Right lobe of liver (tissue), 6 donors: Measurements from ENCODE around the gene ZNF892. TPM values are rescaled to one million over a fixed set of nuclear protein-coding genes. Genes with fewer than 3 reads are reported as not detected.

Experiments used
- ATAC-seq, 4 donors: fragments of 200-7000 bp; cut with Tn5 transposase; one replicate each; pipeline ENCODE4 v1.9.1; 2020; ENCODE audit warnings: mild to moderate bottlenecking in 4 of 4, moderate library complexity in 4 of 4
- DNase-seq, 3 donors: peaks; one replicate each; pipeline ENCODE4 v3.0.0-alpha.2; 2020
- H3K27ac ChIP-seq, 3 donors: fragments of 200-600 bp; one replicate each; pipeline ENCODE4 v1.8.0; 2022
- H3K27me3 ChIP-seq, 2 donors: fragments of 200-600 bp; one replicate each; pipeline ENCODE4 v1.8.0; 2022
- H3K36me3 ChIP-seq, 4 donors: fragments of 200-600 bp; sonication (generic) in 1 of 4; one replicate each; pipeline versions ENCODE4 v1.5.1 to v1.8.0; 2017 to 2022; ENCODE audit warnings: control low read depth in 1 of 4
- H3K4me1 ChIP-seq, 4 donors: fragments of 200-600 bp; sonication (generic) in 1 of 4; one replicate each; pipeline versions ENCODE4 v1.5.1 to v1.8.0; 2017 to 2022; ENCODE audit warnings: control low read depth in 1 of 4
- H3K4me3 ChIP-seq, 3 donors: fragments of 200-600 bp; one replicate each; pipeline ENCODE4 v1.8.0; 2022
- H3K9me3 ChIP-seq, 4 donors: fragments of 200-600 bp; sonication (generic) in 1 of 4; one replicate each; pipeline versions ENCODE4 v1.5.1 to v1.8.0; 2017 to 2022; ENCODE audit warnings: control low read depth in 1 of 4
- CTCF ChIP-seq, 4 donors: fragments of 200-600 bp in 3 of 4; fragments of 450-650 bp in 1 of 4; IDR thresholded peaks; one replicate each; pipeline versions ENCODE4 v1.5.1 to v1.8.0; 2016 to 2022; ENCODE audit warnings: antibody characterized with exemption in 4 of 4, mild to moderate bottlenecking in 2 of 4
- POLR2A ChIP-seq: fragments of 450-650 bp; IDR thresholded peaks from one replicate; pipeline ENCODE4 v1.6.1; 2017; ENCODE audit warnings: antibody characterized with exemption, mild to moderate bottlenecking
- WGBS: methylation state at CpG from one replicate; pipeline ENCODE4 v1.1.6; 2018; ENCODE audit warnings: low coverage, low lambda C conversion rate; ENCODE audit not compliant: insufficient coverage; ENCODE audit errors: missing lambda C conversion rate; 5-methylcytosine and 5-hydroxymethylcytosine counted together
- intact Hi-C, 2 donors: fragments of 100-400 bp; cut with DNase I; formaldehyde crosslinking; loops; one replicate each; pipeline versions ENCODE4 v1.11.2 to v1.14.1; 2022
- total RNA-seq, 6 experiments: library from RNA; depleted of rRNA in 2 of 6; stranded (reverse); fragments of >200 nt in 2 of 6; fragmentation: NEBNext Ultra II Directional in 3 of 6; extraction: Animal tissue kit (Norgen Biotek cat#: 25700) in 3 of 6; gene quantifications; one replicate each; pipeline versions ENCODE4 v1.1.0 to v1.2.4, GENCODE V29; 2016 to 2023
- donor health status: DM: no; HTN: yes; CAD: no.
- donor health status: DM: no; HTN: no; CAD: no.
- donor health status: DM: no; HTN: no; CAD: no.
- donor health status: DM: no; HTN: yes; CAD: no.
- donor health status: DM: no; HTN: yes; CAD: no.

The ZNF892 gene
- total RNA-seq, 6 experiments from 2014 or later: 0.48 to 2.3 (median 1.1) TPM

- intact Hi-C loops: no loop called here
- no peak for ATAC-seq
- no CpG with 5 or more reads among the region's 2 CpGs for WGBS
These were observed 33.2 kb upstream of the ZNF892 start for GRCh38 chr2:95174031-95174542.

GRCh38 chr2:95179451-95179850 lies 27.9 kb upstream of the ZNF892 start:
- peak in 3 of 4 donors; percentile 18 to 82 (median 44) for ATAC-seq
- 56% methylated on average over 7 of the region's 7 CpGs for WGBS

More at GRCh38 chr2:95174031-95174542, 33.2 kb upstream of the ZNF892 start:
- Histone ChIP-seq H3K4me3 (no peak overlapping the region), H3K4me1 (no peaks in the 10 kb centered on the region), H3K36me3 (peaks cover 0 to 11% (median 0%) of the 10 kb centered on the region in 4 donors), H3K27me3 (no peaks in the 10 kb centered on the region), H3K9me3 (no peaks in the 10 kb centered on the region), H3K27ac (no peak overlapping the region)
- TF ChIP-seq CTCF (IDR thresholded peaks at IDR 0.05) (no peak), POLR2A (no peak)
- DNase-seq: no peak

GRCh38 chr2:95181774-95182173 lies 25.5 kb upstream of the ZNF892 start:
- Histone ChIP-seq H3K27ac (no peak overlapping the region), H3K9me3 (no peaks in the 10 kb centered on the region), H3K36me3 (peaks cover 0 to 36% (median 12%) of the 10 kb centered on the region in 4 donors), H3K4me3 (no peak overlapping the region), H3K27me3 (no peaks in the 10 kb centered on the region), H3K4me1 (no peaks in the 10 kb centered on the region)
- WGBS: 97% methylated on average over 18 of the region's 18 CpGs
- intact Hi-C loops: no loop called here
- no peak for ATAC-seq
- TF ChIP-seq POLR2A (no peak), CTCF (IDR thresholded peaks at IDR 0.05) (no peak)
- no peak for DNase-seq

More at GRCh38 chr2:95179451-95179850, 27.9 kb upstream of the ZNF892 start:
- no peak overlapping the region for H3K27ac ChIP-seq
- H3K36me3 ChIP-seq: peaks cover 0 to 36% (median 12%) of the 10 kb centered on the region in 4 donors
- peak in 2 of 3 donors; percentile 60 to 65 for DNase-seq
- H3K9me3 ChIP-seq: no peaks in the 10 kb centered on the region
- TF ChIP-seq CTCF (IDR thresholded peaks at IDR 0.05) (no peak), POLR2A (no peak)
- intact Hi-C loops: no loop called here
- no peaks in the 10 kb centered on the region for H3K27me3 ChIP-seq
- no peak overlapping the region for H3K4me3 ChIP-seq
- no peaks in the 10 kb centered on the region for H3K4me1 ChIP-seq

GRCh38 chr2:95185197-95185596 lies 22.1 kb upstream of the ZNF892 start:
- intact Hi-C loops: no loop called here
- Histone ChIP-seq H3K27me3 (no peaks in the 10 kb centered on the region), H3K4me3 (no peak overlapping the region), H3K27ac (no peak overlapping the region), H3K4me1 (no peaks in the 10 kb centered on the region), H3K9me3 (no peaks in the 10 kb centered on the region), H3K36me3 (peaks cover 0 to 23% (median 11%) of the 10 kb centered on the region in 4 donors)
- no peak for DNase-seq
- no peak for ATAC-seq
- TF ChIP-seq POLR2A (no peak), CTCF (IDR thresholded peaks at IDR 0.05) (no peak)
- whole genome bisulfite sequencing: 100% methylated on average over 3 of the region's 3 CpGs

GRCh38 chr2:95185973-95186372 lies 21.3 kb upstream of the ZNF892 start:
- 74% methylated on average over 2 of the region's 2 CpGs for WGBS

More at GRCh38 chr2:95185973-95186372, 21.3 kb upstream of the ZNF892 start:
- Histone ChIP-seq H3K27me3 (no peaks in the 10 kb centered on the region), H3K4me1 (no peaks in the 10 kb centered on the region), H3K4me3 (no peak overlapping the region), H3K27ac (no peak overlapping the region), H3K36me3 (peaks cover 0 to 16% (median 8%) of the 10 kb centered on the region in 4 donors), H3K9me3 (no peaks in the 10 kb centered on the region)
- ATAC-seq (no peak), DNase-seq (no peak)
- intact Hi-C loops: no loop called here
- TF ChIP-seq POLR2A: no peak
- no peak for TF ChIP-seq CTCF (IDR thresholded peaks at IDR 0.05)
